Muscle layer of duodenum (tissue), 2 donors: ENCODE results near the gene GABRR3.

ENCODE experiments used
- H3K27ac ChIP-seq: one replicate; pipeline ENCODE4 v1.7.0; 2013; ENCODE audit warnings: mild to moderate bottlenecking, low read length
- H3K27me3 ChIP-seq: one replicate; pipeline ENCODE4 v1.7.0; 2013; ENCODE audit warnings: low read depth, mild to moderate bottlenecking, control low read depth, low read length
- H3K36me3 ChIP-seq, 2 donors: one replicate each; pipeline ENCODE4 v1.7.0; 2013; ENCODE audit warnings: low read length in 2 of 2, control low read depth in 1 of 2, mild to moderate bottlenecking in 1 of 2; ENCODE audit not compliant: insufficient read depth in 2 of 2, control insufficient read depth in 1 of 2
- H3K4me1 ChIP-seq, 2 donors: one replicate each; pipeline ENCODE4 v1.7.0; 2013; ENCODE audit warnings: low read length in 2 of 2, mild to moderate bottlenecking in 2 of 2, control low read depth in 1 of 2, moderate library complexity in 1 of 2; ENCODE audit not compliant: insufficient read depth in 2 of 2, control insufficient read depth in 1 of 2
- H3K4me3 ChIP-seq, 2 donors: one replicate each; pipeline ENCODE4 v1.7.0; 2013; ENCODE audit warnings: low read length in 2 of 2, low read depth in 1 of 2, mild to moderate bottlenecking in 1 of 2
- H3K9me3 ChIP-seq, 2 donors: one replicate each; pipeline ENCODE4 v1.7.0; 2013; ENCODE audit warnings: low read length in 2 of 2, control low read depth in 1 of 2, mild to moderate bottlenecking in 1 of 2; ENCODE audit not compliant: control insufficient read depth in 1 of 2
- donor health status: healthy.

The GABRR3 gene

GRCh38 chr3:97987306-97987705 lies 47.8 kb downstream of the GABRR3 start:
- peaks cover 1 to 7% of the 10 kb centered on the region in 2 donors for H3K4me1 ChIP-seq
- no peaks in the 10 kb centered on the region for H3K27me3 ChIP-seq
- no peak overlapping the region for H3K4me3 ChIP-seq
- no peak overlapping the region for H3K27ac ChIP-seq
- no peaks in the 10 kb centered on the region for H3K36me3 ChIP-seq
- no peaks in the 10 kb centered on the region for H3K9me3 ChIP-seq

- Histone ChIP-seq H3K4me1 (peaks cover 6 to 7% of the 10 kb centered on the region in 2 donors), H3K9me3 (no peaks in the 10 kb centered on the region), H3K36me3 (no peaks in the 10 kb centered on the region), H3K27me3 (no peaks in the 10 kb centered on the region), H3K27ac (no peak overlapping the region), H3K4me3 (no peak overlapping the region)
These were observed 51.1 kb downstream of the GABRR3 start for GRCh38 chr3:97983933-97984491.

- H3K27me3 ChIP-seq = no peaks in the 10 kb centered on the region
- H3K9me3 ChIP-seq = no peaks in the 10 kb centered on the region
- no peaks in the 10 kb centered on the region for H3K36me3 ChIP-seq
- peaks cover 6 to 7% of the 10 kb centered on the region in 2 donors for H3K4me1 ChIP-seq
- H3K4me3 ChIP-seq = no peak overlapping the region
- no peak overlapping the region for H3K27ac ChIP-seq
These were observed 53.2 kb downstream of the GABRR3 start for GRCh38 chr3:97981886-97982285.

DNA sequence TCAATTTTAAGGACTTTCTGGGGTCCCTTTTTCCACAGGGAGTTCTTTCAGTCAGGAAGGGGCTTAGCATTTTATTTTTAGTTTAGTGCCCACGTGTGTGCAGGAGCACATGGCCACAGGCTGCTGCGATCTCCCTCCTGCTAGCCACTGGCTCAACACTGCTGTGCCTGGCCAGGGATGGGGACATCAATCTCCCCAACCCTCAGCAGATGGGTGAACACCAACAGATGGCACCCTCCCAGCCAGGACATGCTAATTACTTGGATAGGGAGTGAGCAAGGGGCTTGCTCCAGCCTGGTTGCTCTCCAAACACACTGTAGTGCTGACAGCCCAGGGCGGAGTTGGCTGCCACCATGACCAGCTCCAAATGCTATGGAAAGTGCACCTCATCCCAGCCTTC lies 55.5 kb downstream of the GABRR3 start:
- H3K36me3 ChIP-seq = no peaks in the 10 kb centered on the region
- H3K9me3 ChIP-seq = no peaks in the 10 kb centered on the region
- no peak overlapping the region for H3K4me3 ChIP-seq
- H3K4me1 ChIP-seq = peaks cover 6 to 7% of the 10 kb centered on the region in 2 donors
- H3K27ac ChIP-seq = no peak overlapping the region
- H3K27me3 ChIP-seq = no peaks in the 10 kb centered on the region

GRCh38 chr3:97975466-97975865 lies 59.6 kb downstream of the GABRR3 start:
- Histone ChIP-seq H3K27me3 (no peaks in the 10 kb centered on the region), H3K4me3 (no peak overlapping the region), H3K36me3 (no peaks in the 10 kb centered on the region), H3K9me3 (no peaks in the 10 kb centered on the region), H3K27ac (no peak overlapping the region), H3K4me1 (peaks cover 0 to 3% of the 10 kb centered on the region in 2 donors)

- Histone ChIP-seq H3K36me3 (no peaks in the 10 kb centered on the region), H3K4me1 (peaks cover 0 to 3% of the 10 kb centered on the region in 2 donors), H3K9me3 (no peaks in the 10 kb centered on the region), H3K27me3 (no peaks in the 10 kb centered on the region), H3K4me3 (no peak overlapping the region), H3K27ac (no peak overlapping the region)
These were observed 60.1 kb downstream of the GABRR3 start for GRCh38 chr3:97974996-97975395.

DNA sequence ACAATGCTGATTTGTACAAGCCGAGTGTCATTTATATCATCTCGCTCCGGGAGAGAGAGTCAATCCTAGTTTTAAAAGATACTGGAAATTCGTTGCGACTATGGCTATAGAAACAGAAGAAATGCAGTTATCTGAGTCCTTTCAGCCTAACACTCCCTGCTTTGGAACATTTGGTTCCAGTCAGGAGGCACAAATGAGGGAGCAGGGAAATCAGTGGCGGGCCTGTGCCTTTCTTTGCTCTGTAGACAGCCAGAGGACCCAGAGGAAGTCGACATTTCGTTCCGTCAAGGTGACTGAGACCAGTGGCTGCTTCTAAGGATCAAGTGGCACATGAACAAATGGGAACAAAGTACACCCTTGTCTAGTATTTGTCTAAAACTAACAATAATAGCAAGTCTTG lies 62.1 kb downstream of the GABRR3 start:
- H3K4me3 ChIP-seq = peak overlapping the region; percentile 28 to 58
- H3K27me3 ChIP-seq = no peaks in the 10 kb centered on the region
- no peak overlapping the region for H3K27ac ChIP-seq

GRCh38 chr3:97971679-97972567 lies 63.2 kb downstream of the GABRR3 start, which contains the start of gene RIOX2:
RIOX2 (minus strand) TSS chr3:97972431; CDS start chr3:97967593, 4,838 bp downstream.
- H3K27ac ChIP-seq = peak within 1 kb of the TSS; percentile 56
- no peaks in the 10 kb centered on the region for H3K36me3 ChIP-seq
- H3K9me3 ChIP-seq = no peaks in the 10 kb centered on the region
- H3K27me3 ChIP-seq = no peaks in the 10 kb centered on the region
- H3K4me1 ChIP-seq = peaks cover 0 to 3% of the 10 kb centered on the region in 2 donors
- H3K4me3 ChIP-seq = peak within 1 kb of the TSS; percentile 58 to 63

More for the DNA sequence above, 62.1 kb downstream of the GABRR3 start:
- H3K9me3 ChIP-seq = no peaks in the 10 kb centered on the region
- no peaks in the 10 kb centered on the region for H3K36me3 ChIP-seq
- H3K4me1 ChIP-seq = peaks cover 0 to 3% of the 10 kb centered on the region in 2 donors

DNA sequence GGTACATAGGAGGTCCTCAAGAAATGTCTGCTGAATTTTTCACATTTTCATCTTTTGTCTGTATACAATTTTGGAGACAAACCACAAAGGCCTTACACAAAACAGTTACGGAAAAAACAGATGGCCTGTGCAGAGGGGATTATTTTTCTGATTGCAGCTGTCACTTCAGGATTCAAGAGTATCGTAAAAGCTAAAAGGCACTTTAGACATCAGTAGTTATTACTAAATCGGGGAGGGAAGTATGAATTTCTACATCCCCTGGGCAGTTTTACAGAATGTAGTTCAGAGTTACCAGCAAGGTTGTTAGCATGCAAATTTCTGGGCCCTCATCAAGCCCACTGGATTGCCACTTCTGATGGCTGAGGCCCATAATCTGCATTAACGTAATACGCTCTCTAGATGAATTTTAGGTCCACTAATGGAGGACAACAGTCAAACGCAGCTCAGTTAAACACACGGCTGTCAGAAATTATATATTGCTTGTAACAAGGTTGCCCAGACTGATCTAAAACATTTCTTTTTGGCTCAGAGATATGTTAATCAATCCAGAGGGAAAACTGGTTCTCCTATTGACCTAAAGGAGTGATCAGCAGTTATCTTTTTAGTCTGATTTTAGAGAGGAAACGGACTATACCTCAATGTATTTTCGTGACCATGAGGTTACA lies 64.0 kb downstream of the GABRR3 start:
- Histone ChIP-seq H3K36me3 (peaks cover 0 to 5% of the 10 kb centered on the region in 2 donors), H3K9me3 (no peaks in the 10 kb centered on the region), H3K4me3 (peak overlapping the region; percentile 58 to 63), H3K27ac (peak overlapping the region; percentile 56), H3K27me3 (no peaks in the 10 kb centered on the region), H3K4me1 (peaks cover 0 to 3% of the 10 kb centered on the region in 2 donors)

- Histone ChIP-seq H3K4me3 (no peak overlapping the region), H3K27ac (no peak overlapping the region), H3K4me1 (peaks cover 0 to 3% of the 10 kb centered on the region in 2 donors), H3K36me3 (peaks cover 0 to 5% of the 10 kb centered on the region in 2 donors), H3K27me3 (no peaks in the 10 kb centered on the region), H3K9me3 (no peaks in the 10 kb centered on the region)
These were observed 65.0 kb downstream of the GABRR3 start for GRCh38 chr3:97970156-97970555.

- Histone ChIP-seq H3K4me1 (peaks cover 0 to 3% of the 10 kb centered on the region in 2 donors), H3K4me3 (no peak overlapping the region), H3K27ac (no peak overlapping the region), H3K9me3 (no peaks in the 10 kb centered on the region), H3K36me3 (peaks cover 0 to 5% of the 10 kb centered on the region in 2 donors), H3K27me3 (no peaks in the 10 kb centered on the region)
These were observed 65.6 kb downstream of the GABRR3 start for GRCh38 chr3:97969541-97969940.
